Pancreas (tissue), 10 donors: Measurements from ENCODE around the gene CLEC4M. TPM values are rescaled to one million over a fixed set of nuclear protein-coding genes. Genes with fewer than 3 reads are reported as not detected.

Experiments
- ATAC-seq, 4 donors: fragments of 200-7000 bp; cut with Tn5 transposase; one replicate each; pipeline versions ENCODE4 v1.8.0 to v1.9.1; 2020; ENCODE audit warnings: mild to moderate bottlenecking in 4 of 4, moderate library complexity in 4 of 4
- DNase-seq, 6 donors: peaks; one replicate each; pipeline ENCODE4 v3.0.0-alpha.2; 2020
- FAIRE-seq: peaks from 2 replicates; lab custom pipeline; 2012; peaks lifted over from hg19 to GRCh38; lab: Jason Lieb, UNC
- H3K27ac ChIP-seq, 4 donors: fragments of 200-600 bp; sonication (generic); 1 replicate in 3 of 4; 2 replicates in 1 of 4; pipeline versions ENCODE4 v1.5.0 to v1.8.0; 2020
- H3K27me3 ChIP-seq, 4 donors: fragments of 200-600 bp; one replicate each; pipeline ENCODE4 v1.8.0; 2021
- H3K36me3 ChIP-seq, 3 donors: fragments of 200-600 bp; sonication (generic) in 1 of 3; one replicate each; pipeline versions ENCODE4 v1.5.0 to v1.8.0; 2020 to 2021
- H3K4me1 ChIP-seq, 3 donors: fragments of 200-600 bp; one replicate each; pipeline ENCODE4 v1.8.0; 2021
- H3K4me3 ChIP-seq, 4 donors: fragments of 200-600 bp; sonication (generic) in 2 of 4; one replicate each; pipeline versions ENCODE4 v1.5.0 to v1.8.0; 2020 to 2021
- H3K9me3 ChIP-seq, 4 donors: fragments of 200-600 bp; one replicate each; pipeline ENCODE4 v1.8.0; 2021
- CTCF ChIP-seq, 4 donors: fragments of 200-600 bp; sonication (generic) in 3 of 4; IDR thresholded peaks; one replicate each; pipeline versions ENCODE4 v1.5.0 to v1.8.0; 2021; ENCODE audit warnings: antibody characterized with exemption in 4 of 4
- WGBS, 2 donors: extraction: QIAGEN DNeasy Blood & Tissue Kit; methylation state at CpG; one replicate each; pipeline ENCODE4 v1.1.7; 2013; 5-methylcytosine and 5-hydroxymethylcytosine counted together
- intact Hi-C, 3 donors: fragments of 100-400 bp; cut with DNase I; formaldehyde crosslinking; loops; one replicate each; pipeline versions ENCODE4 v1.11.1 to v1.14.2; 2022
- polyA plus RNA-seq, 2 donors: library from polyadenylated mRNA; stranded (reverse); fragments of 200-250 nt; gene quantifications; one replicate each; pipeline ENCODE4 v1.2.3, GENCODE V29; 2013
- total RNA-seq, 6 donors: library from RNA; stranded (reverse); fragmentation: NEBNext Ultra II Directional in 4 of 6; extraction: Animal tissue kit (Norgen Biotek cat#: 25700) in 4 of 6; gene quantifications; one replicate each; pipeline versions ENCODE4 v1.2.1 to v1.2.4, GENCODE V29; 2021 to 2023
- donor health status: healthy with polysubstance abuse.
- donor health status: DM: no; HTN: no; CAD: no; lungs with moderate emphysema.
- donor health status: DM: no; HTN: no; CAD: no.
- donor health status: control.
- donor health status: control.
- donor health status: Bipolar disorder and iron deficiency.
- donor health status: DM: yes; HTN: yes; CAD: no.
- donor health status: DM: no; HTN: no; CAD: no.
- donor health status: DM: no; HTN: no; CAD: no.
- donor health status: DM: yes; HTN: yes; CAD: no.

CLEC4M gene
- total and polyA plus RNA-seq, 8 donors = not detected

GRCh38 chr19:7818806-7819205 lies 55.8 kb downstream of the CLEC4M start:
- Histone ChIP-seq H3K9me3 (no peaks in the 10 kb centered on the region), H3K27me3 (no peaks in the 10 kb centered on the region), H3K4me1 (no peaks in the 10 kb centered on the region), H3K27ac (no peak overlapping the region), H3K36me3 (no peaks in the 10 kb centered on the region), H3K4me3 (no peak overlapping the region)
- ATAC-seq (no peak), DNase-seq (no peak), FAIRE-seq (no peak)
- intact Hi-C loops = loop anchor here in 1 of 3 donors (10.0 kb wide), 1 partner anchor 464 kb away; no protein-coding TSS in a partner anchor
- WGBS, 2 donors = 54 to 73% methylated on average over 2 of the region's 2 CpGs
- TF ChIP-seq CTCF (IDR thresholded peaks at IDR 0.05) = no peak

Other genes with a start within 250 kb of the CLEC4M start
- gene ZNF358, start 247.1 kb upstream of the CLEC4M start, total RNA-seq = 10 to 100 TPM; 22.6 to 33.9 (median 23.3) TPM
- gene ZNF358, start 247.1 kb upstream of the CLEC4M start, polyA plus RNA-seq = 10 to 100 TPM; 35.5 to 68.8 TPM
- 10 to 100 TPM in 2 of 6 donors, 1 to 10 TPM in 4; 6.9 to 16.8 (median 9.3) TPM for gene MCOLN1, start 240.6 kb upstream of the CLEC4M start, total RNA-seq
- gene MCOLN1, start 240.6 kb upstream of the CLEC4M start, polyA plus RNA-seq = 10 to 100 TPM; 33.5 to 35.4 TPM
- gene PNPLA6, start 227.5 kb upstream of the CLEC4M start, total RNA-seq = 10 to 100 TPM; 25.4 to 65.2 (median 32.8) TPM
- 10 to 100 TPM; 53.7 to 86.2 TPM for gene PNPLA6, start 227.5 kb upstream of the CLEC4M start, polyA plus RNA-seq
- gene CAMSAP3, start 167.4 kb upstream of the CLEC4M start, total RNA-seq = 10 to 100 TPM; 12.1 to 25.5 (median 20.6) TPM
- gene CAMSAP3, start 167.4 kb upstream of the CLEC4M start, polyA plus RNA-seq = 10 to 100 TPM; 52.6 to 64.5 TPM
- 10 to 100 TPM; 16.8 to 27.9 (median 22.5) TPM for gene XAB2, start 133.7 kb upstream of the CLEC4M start, total RNA-seq
- 10 to 100 TPM; 63.7 to 71.5 TPM for gene XAB2, start 133.7 kb upstream of the CLEC4M start, polyA plus RNA-seq
- gene PET100, start 133.4 kb upstream of the CLEC4M start, total RNA-seq = 10 to 100 TPM; 31.6 to 56.6 (median 47.3) TPM
- 10 to 100 TPM; 91.0 to 95.6 TPM for gene PET100, start 133.4 kb upstream of the CLEC4M start, polyA plus RNA-seq
- 1 to 10 TPM; 1.1 to 3.7 (median 1.8) TPM for gene PCP2, start 129.5 kb upstream of the CLEC4M start, total RNA-seq
- gene PCP2, start 129.5 kb upstream of the CLEC4M start, polyA plus RNA-seq = 10 to 100 TPM in 1 of 2 donors, 1 to 10 TPM in 1; 8.8 to 35.6 TPM
- 100 to 1,000 TPM in 1 of 6 donors, 10 to 100 TPM in 5; 45.6 to 104 (median 73.4) TPM for gene STXBP2, start 126.1 kb upstream of the CLEC4M start, total RNA-seq
- 100 to 1,000 TPM; 143 to 216 TPM for gene STXBP2, start 126.1 kb upstream of the CLEC4M start, polyA plus RNA-seq
- gene RETN, start 94.2 kb upstream of the CLEC4M start, total RNA-seq = not detected
- gene RETN, start 94.2 kb upstream of the CLEC4M start, polyA plus RNA-seq = 1 to 10 TPM; 2.2 to 5.9 TPM
- 1 to 10 TPM in 1 of 6 donors, under 1 TPM in 3, not detected in 2; 0.16 to 1.5 (median 0.67) TPM for gene MCEMP1, start 86.2 kb upstream of the CLEC4M start, total RNA-seq
- gene MCEMP1, start 86.2 kb upstream of the CLEC4M start, polyA plus RNA-seq = under 1 TPM; 0.19 to 0.28 TPM
- 10 to 100 TPM; 26.7 to 49.8 (median 38.3) TPM for gene TRAPPC5, start 82.4 kb upstream of the CLEC4M start, total RNA-seq
- 10 to 100 TPM; 53.0 to 89.9 TPM for gene TRAPPC5, start 82.4 kb upstream of the CLEC4M start, polyA plus RNA-seq
- gene FCER2, start 61.1 kb upstream of the CLEC4M start, total RNA-seq = under 1 TPM in 2 of 6 donors, not detected in 4; 0.19 to 0.51 TPM
- gene FCER2, start 61.1 kb upstream of the CLEC4M start, polyA plus RNA-seq = under 1 TPM in 1 of 2 donors, not detected in 1; 0.08 TPM
- gene CLEC4G, start 31.1 kb upstream of the CLEC4M start, total RNA-seq = 1 to 10 TPM in 1 of 6 donors, under 1 TPM in 2, not detected in 3; 0.16 to 1.1 (median 0.90) TPM
- under 1 TPM; 0.09 to 0.68 TPM for gene CLEC4G, start 31.1 kb upstream of the CLEC4M start, polyA plus RNA-seq
- 1 to 10 TPM in 3 of 6 donors, under 1 TPM in 3; 0.23 to 7.0 (median 1.5) TPM for gene CD209, start 15.7 kb upstream of the CLEC4M start, total RNA-seq
- under 1 TPM; 0.19 to 0.49 TPM for gene CD209, start 15.7 kb upstream of the CLEC4M start, polyA plus RNA-seq
- gene EVI5L, start 67.0 kb downstream of the CLEC4M start, total RNA-seq = 1 to 10 TPM; 3.0 to 5.2 (median 4.6) TPM
- 1 to 10 TPM; 7.6 to 9.1 TPM for gene EVI5L, start 67.0 kb downstream of the CLEC4M start, polyA plus RNA-seq
- gene PRR36, start 111.1 kb downstream of the CLEC4M start, total RNA-seq = 1 to 10 TPM; 1.6 to 2.1 (median 1.8) TPM
- 1 to 10 TPM; 2.8 to 3.1 TPM for gene PRR36, start 111.1 kb downstream of the CLEC4M start, polyA plus RNA-seq
- 1 to 10 TPM; 4.6 to 6.1 (median 5.0) TPM for gene LRRC8E, start 125.3 kb downstream of the CLEC4M start, total RNA-seq
- gene LRRC8E, start 125.3 kb downstream of the CLEC4M start, polyA plus RNA-seq = 1 to 10 TPM; 2.6 to 3.2 TPM
- gene MAP2K7, start 140.6 kb downstream of the CLEC4M start, total RNA-seq = 10 to 100 TPM; 13.9 to 21.0 (median 16.1) TPM
- 10 to 100 TPM; 21.6 to 45.3 TPM for gene MAP2K7, start 140.6 kb downstream of the CLEC4M start, polyA plus RNA-seq
- gene TGFBR3L, start 151.6 kb downstream of the CLEC4M start, total RNA-seq = 1 to 10 TPM in 1 of 6 donors, under 1 TPM in 4, not detected in 1; 0.16 to 1.1 (median 0.52) TPM
- 1 to 10 TPM in 1 of 2 donors, not detected in 1; 2.2 TPM for gene TGFBR3L, start 151.6 kb downstream of the CLEC4M start, polyA plus RNA-seq
- gene SNAPC2, start 157.1 kb downstream of the CLEC4M start, total RNA-seq = 10 to 100 TPM in 1 of 6 donors, 1 to 10 TPM in 5; 4.9 to 11.3 (median 6.7) TPM
- gene SNAPC2, start 157.1 kb downstream of the CLEC4M start, polyA plus RNA-seq = 10 to 100 TPM; 10.6 to 12.0 TPM
- 1 to 10 TPM in 4 of 6 donors, under 1 TPM in 2; 0.67 to 5.1 (median 1.5) TPM for gene CTXN1, start 162.9 kb downstream of the CLEC4M start, total RNA-seq
- 1 to 10 TPM; 1.7 to 2.3 TPM for gene CTXN1, start 162.9 kb downstream of the CLEC4M start, polyA plus RNA-seq
- 10 to 100 TPM; 19.8 to 51.4 (median 24.7) TPM for gene TIMM44, start 180.4 kb downstream of the CLEC4M start, total RNA-seq
- 10 to 100 TPM; 78.0 to 83.1 TPM for gene TIMM44, start 180.4 kb downstream of the CLEC4M start, polyA plus RNA-seq
- gene ELAVL1, start 242.4 kb downstream of the CLEC4M start, total RNA-seq = 10 to 100 TPM; 17.9 to 38.4 (median 28.7) TPM
- 10 to 100 TPM in 1 of 2 donors, 1 to 10 TPM in 1; 6.6 to 18.2 TPM for gene ELAVL1, start 242.4 kb downstream of the CLEC4M start, polyA plus RNA-seq